Right ventricle myocardium superior (tissue), 1 donor: ENCODE data around the gene OSBPL3. TPM values are rescaled to one million over a fixed set of nuclear protein-coding genes. Genes with fewer than 3 reads are reported as not detected.
A peak's percentile ranks its signal among the peaks of the same experiment; 100 is the strongest.

Source experiments
- ATAC-seq: fragments of 200-7000 bp; cut with Tn5 transposase; one replicate; pipeline ENCODE4 v1.9.1; 2020; ENCODE audit warnings: mild to moderate bottlenecking; ENCODE audit not compliant: poor library complexity
- DNase-seq: peaks from one replicate; pipeline ENCODE4 v3.0.0-alpha.2; 2020
- intact Hi-C: fragments of 100-400 bp; cut with DNase I; formaldehyde crosslinking; loops from one replicate; pipeline ENCODE4 v1.11.2; 2022
- total RNA-seq: library from RNA; stranded (reverse); fragmentation: NEBNext Ultra II Directional; extraction: Animal tissue kit (Norgen Biotek cat#: 25700); gene quantifications from one replicate; pipeline ENCODE4 v1.2.1, GENCODE V29; 2021
- donor health status: DM: no; HTN: yes; CAD: no; lungs with severe emphysema.

OSBPL3 gene
- total RNA-seq, 1 donor from 2014 or later = 8.4 TPM

DNA sequence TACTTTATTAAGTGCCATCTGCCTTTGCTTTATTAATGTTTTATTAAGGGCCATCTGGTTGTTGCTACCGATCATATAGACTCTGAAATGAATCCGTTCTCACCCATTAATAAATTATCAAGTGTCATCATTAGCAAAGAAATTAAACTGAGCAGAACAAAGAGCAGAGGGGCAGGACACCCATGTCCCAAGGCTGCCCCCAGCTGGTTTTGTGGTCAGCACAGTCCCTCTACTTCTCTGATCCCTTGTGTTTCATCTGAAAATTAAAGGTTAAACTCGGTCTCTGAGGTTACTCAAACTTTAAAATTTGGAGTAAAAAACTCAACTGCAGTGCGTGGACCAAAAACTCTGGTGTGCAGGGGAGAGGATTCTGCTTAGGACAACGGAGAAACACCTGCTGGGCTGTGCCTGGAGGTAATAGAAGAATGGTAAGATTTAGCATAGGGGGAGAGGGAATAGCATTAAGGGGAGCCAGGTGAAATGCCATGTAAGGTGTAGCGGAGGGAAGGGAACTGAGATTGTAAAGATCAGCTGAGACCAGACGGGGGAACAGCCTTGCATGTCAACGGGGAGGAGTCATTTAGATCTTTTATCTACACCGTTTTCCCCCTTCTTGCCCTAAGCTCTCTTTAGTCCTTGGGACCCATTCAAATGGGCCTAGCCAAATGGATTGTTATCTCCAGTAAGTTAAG lies 212.0 kb downstream of the OSBPL3 start:
- intact Hi-C loops = no loop called here

DNA sequence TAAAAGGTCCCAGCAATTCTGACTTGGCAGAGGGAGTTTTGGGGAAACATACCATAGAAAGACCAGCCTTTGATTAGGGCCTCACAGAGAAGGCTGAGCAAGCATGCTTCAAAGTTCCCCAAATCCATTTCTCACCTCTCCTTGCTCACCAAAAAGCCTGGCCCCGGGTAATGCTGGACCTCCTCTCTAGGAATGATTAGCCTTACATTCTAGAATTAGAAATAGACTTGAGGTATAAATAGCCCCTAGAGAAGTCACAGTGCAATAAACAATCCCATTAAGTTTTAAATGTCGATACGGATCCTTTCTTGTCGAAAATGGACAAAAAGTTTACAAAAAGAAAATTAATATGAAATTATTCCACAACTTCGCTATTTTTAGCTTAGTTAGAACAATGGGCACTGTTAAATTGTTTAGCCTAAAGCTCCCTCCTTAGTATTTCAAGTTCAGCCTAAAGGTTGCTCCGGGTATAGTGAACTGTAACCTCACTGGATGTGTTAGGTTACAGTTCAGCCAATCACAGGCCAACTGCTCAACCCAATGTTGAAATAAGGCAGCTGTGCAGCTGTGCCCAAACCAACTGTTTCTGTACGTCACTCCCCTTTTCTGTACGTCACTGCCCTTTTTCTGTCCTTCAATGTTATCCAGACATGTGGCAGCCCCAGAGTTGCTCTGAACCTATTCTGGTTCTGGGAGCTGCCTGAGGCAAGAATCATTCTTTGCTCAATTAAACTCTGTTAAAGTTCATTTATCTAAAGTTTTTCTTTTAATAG lies 214.8 kb downstream of the OSBPL3 start:
- DNase-seq (no peak), ATAC-seq (peak; percentile 79)
- intact Hi-C loops = no loop called here

More for the DNA sequence above, 212.0 kb downstream of the OSBPL3 start:
- ATAC-seq = no peak
- no peak for DNase-seq

DNA sequence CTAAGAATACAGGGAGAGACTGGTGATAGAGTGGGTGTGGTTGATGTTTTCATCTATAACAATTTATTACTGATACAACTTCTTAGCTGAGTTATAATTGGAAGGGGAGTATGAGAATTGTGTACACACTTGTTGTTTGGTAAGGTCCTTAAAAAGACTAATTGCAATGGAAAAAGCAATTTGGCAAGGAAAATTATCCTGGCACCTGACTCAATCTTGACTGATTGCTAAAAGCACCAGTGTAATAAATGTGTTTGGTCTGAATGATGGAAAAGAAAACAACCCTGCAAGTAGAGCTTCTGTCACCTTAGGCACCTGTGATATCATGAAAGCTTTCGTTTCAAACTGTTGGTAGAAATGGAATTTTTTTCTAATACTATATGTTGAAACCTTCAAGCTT lies 216.0 kb downstream of the OSBPL3 start:
- intact Hi-C loops = no loop called here
- DNase-seq = no peak
- ATAC-seq = no peak

DNA sequence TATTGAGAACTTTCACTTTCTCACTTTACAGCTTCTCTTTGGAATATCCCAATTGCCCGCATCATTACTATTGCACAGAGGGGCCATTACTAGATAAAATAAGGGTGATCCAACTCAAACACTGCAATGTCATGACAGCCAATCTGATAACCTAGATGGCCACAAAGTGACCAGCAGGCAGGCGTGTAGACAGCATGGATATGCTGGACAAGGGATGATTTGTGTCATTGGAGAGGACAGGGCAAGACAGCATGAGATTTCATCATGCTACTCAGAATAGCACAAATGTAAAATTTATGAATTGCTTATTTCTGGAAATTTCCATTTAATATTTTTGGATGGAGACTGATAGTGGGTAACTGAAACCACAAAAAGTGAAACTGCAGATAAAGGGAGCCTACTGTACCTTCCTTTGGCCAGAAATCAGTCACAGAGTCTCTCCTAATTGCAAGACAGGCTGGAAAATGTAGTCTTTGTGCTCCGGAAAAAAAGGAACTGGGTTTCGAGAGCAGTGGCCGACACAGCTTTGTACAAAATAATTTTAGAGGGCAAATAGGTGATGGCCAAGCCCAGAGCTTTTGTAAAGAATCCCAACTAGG lies 216.6 kb downstream of the OSBPL3 start:
- intact Hi-C loops = no loop called here
- DNase-seq = no peak
- ATAC-seq = no peak

DNA sequence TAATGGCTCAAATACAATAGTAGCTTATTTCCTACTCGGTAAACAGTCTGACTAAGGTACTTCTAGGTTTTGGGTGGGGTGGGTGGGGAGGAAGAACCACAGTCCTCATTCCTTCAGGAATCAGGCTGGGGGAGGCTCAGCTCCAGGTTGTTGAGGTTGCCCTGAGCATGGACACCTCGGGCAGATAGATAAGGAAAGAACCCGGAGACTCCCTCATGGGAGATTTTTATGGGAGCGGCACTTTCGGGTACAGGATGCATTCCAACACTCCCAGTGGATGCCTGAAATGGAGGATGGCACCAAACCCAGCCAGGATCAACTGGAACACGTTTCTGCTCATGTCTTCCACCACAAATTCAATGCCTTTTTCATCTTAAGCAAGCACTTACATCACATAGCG lies 217.2 kb downstream of the OSBPL3 start:
- intact Hi-C loops = no loop called here
- no peak for DNase-seq
- no peak for ATAC-seq

DNA sequence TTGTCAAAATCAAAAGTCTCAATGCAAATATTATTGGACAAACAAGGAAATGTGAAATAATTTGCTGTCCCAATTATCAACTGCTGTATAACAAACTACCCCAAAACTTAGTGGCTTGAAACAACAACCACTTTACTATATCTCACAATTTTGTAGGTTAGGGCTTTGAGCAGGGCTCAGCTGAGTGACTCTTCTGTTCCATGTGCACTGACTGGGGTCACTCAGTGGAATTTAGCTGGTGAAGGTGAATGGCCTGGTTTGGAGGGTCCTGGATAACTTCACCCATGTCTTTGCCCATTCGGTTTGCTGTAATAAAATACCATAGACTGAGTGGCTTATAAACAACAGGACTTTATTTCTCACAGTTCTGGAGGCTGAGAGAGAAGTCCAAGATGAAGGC lies 219.0 kb downstream of the OSBPL3 start:
- intact Hi-C loops = no loop called here
- DNase-seq (no peak), ATAC-seq (no peak)

DNA sequence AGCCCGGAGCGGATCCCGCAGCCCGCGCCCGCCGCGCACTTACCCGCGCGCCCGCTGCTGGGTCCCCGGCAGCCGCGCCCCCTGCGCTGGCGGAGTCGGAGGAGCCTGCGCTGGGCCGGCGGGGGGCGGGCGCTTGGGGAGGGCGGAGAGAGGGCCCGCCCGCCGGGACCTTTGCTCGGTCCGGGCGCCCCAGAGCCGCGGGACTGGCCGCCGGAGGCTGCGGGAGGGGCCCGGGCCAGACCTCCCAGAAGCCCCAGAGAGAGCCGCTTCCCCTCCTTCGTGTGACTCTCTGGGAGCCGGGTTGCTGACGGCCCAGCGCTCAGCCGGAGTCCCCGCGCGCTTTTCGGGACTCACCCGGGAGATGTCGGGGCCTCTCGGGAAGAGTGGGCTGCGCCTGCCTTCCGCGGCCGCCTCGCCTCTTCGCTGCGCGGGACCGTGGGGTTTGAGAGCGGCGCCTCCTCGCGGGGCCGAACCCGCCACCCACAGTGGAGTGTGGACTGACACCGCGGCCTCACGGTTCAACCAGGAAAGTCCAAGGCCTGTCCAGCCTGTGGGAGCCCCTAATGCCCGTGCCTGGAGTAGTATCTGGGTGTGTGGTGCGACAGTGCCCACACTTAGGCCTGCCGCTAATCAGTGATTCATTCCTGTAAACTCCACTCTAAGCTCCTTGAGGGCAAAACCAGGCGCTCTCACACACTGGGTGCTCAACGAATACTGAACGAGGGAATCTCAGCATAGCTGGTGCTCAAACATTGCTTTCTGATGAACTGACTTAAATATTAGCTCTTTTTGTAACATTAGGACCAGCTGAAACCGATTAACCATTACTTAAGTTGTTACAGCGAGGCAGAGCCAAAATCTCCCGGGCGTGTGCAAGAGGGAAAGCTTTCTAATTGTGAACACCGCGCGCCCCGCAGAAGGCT lies 222.4 kb downstream of the OSBPL3 start, which contains the start of gene GSDME:
Gene GSDME (minus strand): TSS at position 112 of the 923 bp plus-strand sequence. CDS start 7,690 bp downstream, outside the sequence.
- ATAC-seq (peak; percentile 97), DNase-seq (peak; percentile 74)
- intact Hi-C loops = no loop called here

DNA sequence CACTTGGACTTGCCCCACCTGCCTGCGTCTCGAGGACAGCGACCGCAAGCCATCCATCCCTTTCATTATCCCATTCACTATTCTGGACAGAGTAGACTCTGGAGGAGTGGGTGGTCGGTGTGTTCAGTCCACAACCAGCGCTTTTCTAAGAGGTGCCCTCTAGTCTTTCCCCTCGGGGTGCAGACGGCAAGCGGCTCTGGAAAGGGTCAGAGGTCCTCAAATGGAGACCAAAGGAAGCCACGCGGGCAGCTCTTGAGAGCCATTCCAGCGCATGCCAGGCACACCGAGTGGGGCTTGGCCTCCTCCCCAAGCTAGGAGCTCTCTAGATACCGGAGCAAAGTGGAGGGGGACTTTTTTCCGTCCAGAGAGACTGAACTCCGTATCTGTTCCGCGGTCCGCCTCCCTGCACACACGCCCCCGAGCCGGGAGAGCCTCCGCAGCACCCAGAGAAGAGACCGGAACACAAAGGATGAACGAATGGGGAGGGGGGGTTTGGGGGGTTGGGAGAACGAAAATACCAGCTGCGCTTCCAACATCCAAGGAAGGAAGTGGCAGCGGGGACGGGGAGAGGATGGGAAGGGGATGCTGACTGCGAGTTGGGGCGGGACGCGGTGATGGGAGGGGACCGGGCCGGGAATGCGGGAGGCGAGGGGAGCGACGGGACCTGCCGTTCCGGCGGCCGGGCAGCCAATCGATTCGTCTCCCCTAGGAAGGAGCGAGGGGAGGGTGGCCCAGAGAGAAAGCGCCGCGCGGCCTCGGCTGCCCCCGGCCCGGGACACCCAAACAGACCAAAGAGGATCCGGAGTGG lies 223.2 kb downstream of the OSBPL3 start:
- peak; percentile 77 for ATAC-seq
- intact Hi-C loops = no loop called here
- DNase-seq = peak; percentile 73

DNA sequence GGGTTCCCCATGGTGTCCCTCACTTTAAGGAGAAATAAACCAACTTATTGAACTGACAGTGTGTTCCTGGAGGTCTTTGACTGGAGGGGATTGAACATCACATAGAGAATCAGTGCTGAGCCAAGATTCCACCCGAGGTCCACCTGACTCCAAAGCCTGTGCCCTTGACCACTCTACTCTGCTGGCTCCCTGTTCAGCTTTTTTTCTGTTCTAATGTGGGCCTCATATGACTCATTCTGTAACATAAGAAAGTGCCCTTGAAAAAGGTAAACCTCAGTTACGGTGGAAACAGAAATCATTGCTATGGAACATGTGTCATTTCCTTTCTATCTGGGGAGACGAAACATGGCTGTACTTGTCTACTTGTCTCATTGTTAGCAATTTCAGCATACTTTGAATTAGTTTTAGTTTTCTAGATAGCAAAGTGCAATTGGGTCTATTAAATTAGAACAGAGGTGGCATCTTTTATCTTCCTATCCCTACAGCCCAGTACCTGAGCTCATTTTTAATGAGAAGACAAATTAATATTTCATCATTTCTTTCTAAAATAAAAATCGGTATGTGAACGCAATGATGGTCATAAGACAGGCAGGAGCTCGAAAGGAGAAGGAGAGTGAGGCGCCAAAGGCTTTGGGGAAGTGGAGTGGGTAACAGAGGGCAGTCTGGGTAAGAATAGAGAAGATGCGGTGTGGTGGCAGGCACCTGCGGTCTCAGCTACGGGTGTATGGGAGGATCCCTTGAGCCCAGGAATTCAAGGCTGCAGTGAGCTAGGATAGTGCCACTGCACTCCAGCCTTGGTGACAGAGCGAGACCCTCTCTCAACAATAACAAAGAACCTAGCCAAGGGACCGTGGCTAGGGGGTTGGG lies 224.2 kb downstream of the OSBPL3 start:
- DNase-seq = no peak
- ATAC-seq = no peak
- intact Hi-C loops = no loop called here

DNA sequence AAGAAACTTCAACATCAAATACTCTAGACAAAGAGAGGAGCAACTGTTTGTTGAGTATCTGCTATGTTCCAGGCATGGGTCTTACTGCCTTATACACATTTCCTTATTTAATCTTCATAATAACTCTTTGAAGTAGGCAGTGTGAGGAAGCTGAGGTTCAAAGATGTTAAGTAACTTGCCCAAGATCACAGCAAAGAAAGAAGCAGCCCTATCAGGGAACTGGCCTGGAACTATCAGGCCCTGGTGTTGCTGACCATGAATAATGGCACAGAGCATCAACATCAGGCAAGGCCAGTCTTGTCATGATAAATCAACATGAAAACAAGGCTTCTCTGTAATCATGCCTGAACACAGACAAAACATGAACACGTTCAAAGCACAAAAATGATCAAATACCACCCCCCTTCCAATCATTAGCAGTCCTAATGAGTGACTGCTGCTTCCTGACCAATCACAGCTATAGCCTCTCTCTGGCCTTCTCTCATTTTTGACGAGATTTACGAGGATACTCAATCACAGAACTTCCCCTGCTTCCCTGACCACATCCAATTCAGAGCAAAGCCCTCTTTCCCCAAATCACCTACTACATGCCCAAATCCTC lies 225.0 kb downstream of the OSBPL3 start:
- ATAC-seq (no peak), DNase-seq (no peak)
- intact Hi-C loops = no loop called here

DNA sequence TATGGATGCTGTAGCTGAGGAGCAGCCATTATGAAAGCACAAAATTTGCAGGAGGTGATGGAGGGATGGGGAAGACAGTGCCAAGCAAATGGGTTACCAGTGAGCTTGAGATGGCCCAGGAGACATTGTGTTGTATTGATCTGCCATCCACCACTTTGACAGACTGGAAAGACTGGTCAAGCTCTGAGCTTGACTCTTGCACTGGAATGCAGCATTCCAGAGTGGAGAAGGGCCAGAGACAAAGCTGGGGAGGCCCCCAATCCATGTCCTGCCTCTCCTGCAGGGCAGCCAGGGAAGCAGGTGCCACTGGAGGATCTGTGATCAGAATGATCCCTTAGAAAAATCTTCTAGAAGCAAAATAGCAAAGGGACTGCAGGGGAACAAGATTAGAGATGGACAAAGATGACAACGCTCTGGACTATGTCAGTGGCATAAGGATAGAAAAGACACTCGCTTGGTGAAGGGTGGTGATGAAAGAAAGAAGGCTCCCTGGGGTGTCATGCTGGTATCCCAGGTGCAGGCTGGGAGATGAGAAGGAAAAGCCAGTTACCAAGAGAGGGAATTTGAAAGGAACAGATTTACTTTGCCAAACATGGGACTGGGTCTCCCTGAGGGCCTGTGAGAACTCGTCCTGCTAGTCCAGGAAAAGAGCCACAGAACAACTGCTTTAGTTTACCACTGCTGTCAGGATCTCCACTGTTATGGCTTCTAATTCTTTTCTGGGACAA lies 227.7 kb downstream of the OSBPL3 start:
- DNase-seq (no peak), ATAC-seq (no peak)
- intact Hi-C loops = no loop called here

DNA sequence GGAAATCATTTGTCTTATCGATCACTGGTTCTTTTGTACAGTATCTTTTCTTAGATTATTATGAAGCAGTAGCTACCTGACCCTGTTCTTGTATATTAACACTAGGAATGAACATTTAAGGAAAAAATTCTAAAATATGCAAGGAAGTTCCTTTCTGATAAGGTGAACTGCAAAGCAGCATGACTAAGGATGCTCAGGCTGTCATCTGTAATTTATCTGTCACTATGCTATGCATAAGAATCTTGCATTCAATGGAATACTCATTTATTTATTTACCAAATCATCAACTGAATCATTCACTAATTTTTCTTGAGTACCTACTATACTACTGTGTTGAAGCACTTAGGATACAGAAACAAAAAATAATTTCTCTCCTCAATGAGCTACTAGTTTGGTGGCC lies 228.5 kb downstream of the OSBPL3 start:
- ATAC-seq (no peak), DNase-seq (no peak)
- intact Hi-C loops = no loop called here

DNA sequence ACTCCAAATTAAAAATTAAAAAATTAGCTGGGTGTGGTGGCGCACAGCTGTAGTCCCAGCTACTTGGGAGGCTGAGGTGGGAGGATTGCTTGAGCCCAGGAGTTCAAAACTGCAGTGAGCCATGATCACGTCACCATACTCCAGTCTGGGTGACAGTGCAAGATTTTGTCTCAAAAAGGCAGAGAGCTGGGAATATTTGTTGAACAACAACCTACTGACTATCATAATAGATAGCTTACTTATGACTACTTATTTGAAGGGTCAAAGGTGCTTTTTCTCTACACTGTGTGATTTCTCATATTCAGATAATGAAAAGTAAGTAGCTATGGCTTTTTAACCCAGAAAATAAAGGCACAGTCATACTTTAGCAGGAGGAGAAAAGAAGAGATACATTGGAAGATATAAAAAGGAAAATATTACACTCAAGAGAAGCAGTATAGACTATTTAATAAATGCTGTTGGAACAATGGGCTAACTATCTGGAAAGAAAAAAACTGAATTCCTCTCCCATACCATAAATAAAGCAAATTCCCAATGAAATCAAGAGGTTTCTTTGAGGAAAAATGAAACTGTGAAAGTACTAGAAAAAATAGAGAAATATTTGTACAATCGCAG lies 229.4 kb downstream of the OSBPL3 start:
- no peak for DNase-seq
- no peak for ATAC-seq

DNA sequence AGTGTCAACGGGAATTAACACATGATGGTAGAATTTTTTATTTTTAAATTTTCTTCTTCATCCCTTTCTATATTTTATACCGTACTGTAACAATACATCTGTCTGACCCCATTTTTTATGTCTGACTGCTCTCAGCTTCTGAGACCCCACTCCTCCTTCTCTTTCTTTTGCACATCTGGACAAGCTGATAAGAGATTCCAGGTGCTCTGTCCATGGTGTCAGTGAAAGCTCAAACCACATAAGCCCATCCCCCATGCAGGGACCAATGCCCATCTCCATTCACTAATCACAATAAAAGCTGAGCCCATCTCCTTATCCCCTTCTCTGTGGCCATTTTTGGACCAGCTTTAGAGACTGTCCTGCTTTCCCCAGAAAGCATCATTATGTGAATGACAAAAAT lies 231.5 kb downstream of the OSBPL3 start:
- intact Hi-C loops = no loop called here
- ATAC-seq = no peak
- no peak for DNase-seq

More for the DNA sequence above, 229.4 kb downstream of the OSBPL3 start:
- intact Hi-C loops = no loop called here
